ENCODE results near the gene PPP3CA.

GRCh38 chr4:101242441-101242840 lies 104.9 kb downstream of the PPP3CA start:
- TF ChIP-seq CTCF (IDR thresholded peaks at IDR 0.05) (no peak), POLR2AphosphoS5 (IDR thresholded peaks at IDR 0.05) (no peak), POLR2A (IDR thresholded peaks at IDR 0.05) (no peak), EP300 (IDR thresholded peaks at IDR 0.05) (no peak)
